PC-3 (cell line): ENCODE data around the gene MCCC1. TPM values are rescaled to one million over a fixed set of nuclear protein-coding genes. Genes with fewer than 3 reads are reported as not detected.

ENCODE experiments used
- ATAC-seq: fragments of 200-7000 bp; cut with Tn5 transposase; 2 replicates; pipeline ENCODE4 v1.9.1; 2020; ENCODE audit warnings: mild to moderate bottlenecking, moderate library complexity
- BruUV-seq: library from RNA; stranded (reverse); fragments of 400-500 nt; replicated peaks from 2 replicates; lab custom pipeline; 2021; lab: Mats Ljungman, UMichigan
- CTCF ChIA-PET: fragments of 300-600 bp; sonication (Branson Sonifier 250); formaldehyde crosslinking; loops from one replicate; lab custom pipeline; 2022; ENCODE audit warnings: antibody characterized with exemption; lab: Charles Lee
- POLR2A ChIA-PET: fragments of 300-600 bp; sonication (Branson Sonifier 250); formaldehyde crosslinking; loops from one replicate; lab custom pipeline; 2022; ENCODE audit warnings: antibody characterized with exemption; ENCODE audit not compliant: unreplicated experiment; lab: Charles Lee
- DNase-seq: peaks from one replicate; pipeline ENCODE4 v3.0.0-alpha.2; 2015
- H2AFZ ChIP-seq: fragments of 300-600 bp; sonication (generic); 2 replicates; pipeline ENCODE4 v1.6.0; 2016; ENCODE audit warnings: antibody characterized with exemption, low read length
- H3F3A ChIP-seq: fragments of 300-600 bp; sonication (generic); one replicate; pipeline ENCODE4 v1.6.0; 2017; ENCODE audit warnings: antibody characterized with exemption, low read length, control low read depth, mild to moderate bottlenecking; ENCODE audit not compliant: unreplicated experiment
- H3K27ac ChIP-seq: fragments of 300-600 bp; sonication (generic); 2 replicates; pipeline ENCODE4 v1.5.1; 2016; ENCODE audit warnings: mild to moderate bottlenecking, low read length
- H3K27me3 ChIP-seq: fragments of 300-600 bp; sonication (generic); 2 replicates; pipeline ENCODE4 v1.6.1; 2016; ENCODE audit warnings: low read length, mixed read lengths
- H3K36me3 ChIP-seq: fragments of 300-600 bp; sonication (generic); 2 replicates; pipeline ENCODE4 v1.6.1; 2016; ENCODE audit warnings: low read depth, mixed run types, low read length, mixed read lengths
- H3K4me1 ChIP-seq: fragments of 300-600 bp; sonication (generic); 2 replicates; pipeline ENCODE4 v1.5.1; 2016; ENCODE audit warnings: low read length; ENCODE audit not compliant: insufficient read depth
- H3K4me2 ChIP-seq: fragments of 300-600 bp; sonication (generic); 2 replicates; pipeline ENCODE4 v1.6.0; 2016; ENCODE audit warnings: low read length
- H3K4me3 ChIP-seq: fragments of 300-600 bp; sonication (generic); 2 replicates; pipeline ENCODE4 v1.5.1; 2016; ENCODE audit warnings: mild to moderate bottlenecking, low read length, mixed read lengths
- H3K79me2 ChIP-seq: fragments of 300-600 bp; sonication (generic); 2 replicates; pipeline ENCODE4 v1.6.1; 2017; ENCODE audit warnings: low read length, mixed read lengths
- H3K9ac ChIP-seq: fragments of 300-600 bp; sonication (generic); 2 replicates; pipeline ENCODE4 v1.6.0; 2016; ENCODE audit warnings: mild to moderate bottlenecking, low read length
- H3K9me2 ChIP-seq: fragments of 300-600 bp; sonication (generic); replicated peaks from 2 replicates; pipeline ENCODE4 v1.6.1; 2016; ENCODE audit warnings: mixed run types, low read length, mixed read lengths
- H3K9me3 ChIP-seq: fragments of 300-600 bp; sonication (generic); 2 replicates; pipeline ENCODE4 v1.6.1; 2016; ENCODE audit warnings: low read length, mixed read lengths
- H4K20me1 ChIP-seq: fragments of 300-600 bp; sonication (generic); 2 replicates; pipeline ENCODE4 v1.6.1; 2016; ENCODE audit warnings: low read length, mixed read lengths
- EZH2 ChIP-seq: fragments of 300-600 bp; sonication (generic); IDR thresholded peaks from one replicate; pipeline ENCODE4 v1.6.1; 2017; ENCODE audit warnings: antibody characterized with exemption, mild to moderate bottlenecking, low read length; ENCODE audit not compliant: unreplicated experiment
- EZH2phosphoT487 ChIP-seq: fragments of 300-600 bp; sonication (generic); IDR thresholded peaks from 2 replicates; pipeline ENCODE4 v1.6.1; 2018; ENCODE audit warnings: mild to moderate bottlenecking, antibody characterized with exemption, low read length, borderline replicate concordance
- intact Hi-C: fragments of 100-400 bp; cut with micrococcal nuclease; formaldehyde crosslinking; loops from 2 replicates; pipeline ENCODE4 v1.9.0; 2023
- total RNA-seq: library from RNA; depleted of rRNA; stranded (reverse); fragments of >200 nt; gene quantifications from 2 replicates; pipeline ENCODE4 v1.2.3, GENCODE V29; 2014
- TF ChIP-seq, protein P1 (sequence below): fragments of 300-600 bp; sonication (generic); conservative IDR thresholded peaks from 2 replicates; pipeline ENCODE4 v1.5.1; 2017; ENCODE audit warnings: antibody characterized with exemption, low read depth, mild to moderate bottlenecking, low read length

Gene MCCC1
- total RNA-seq, 1 experiment from 2014 or later = 18.5 TPM

DNA sequence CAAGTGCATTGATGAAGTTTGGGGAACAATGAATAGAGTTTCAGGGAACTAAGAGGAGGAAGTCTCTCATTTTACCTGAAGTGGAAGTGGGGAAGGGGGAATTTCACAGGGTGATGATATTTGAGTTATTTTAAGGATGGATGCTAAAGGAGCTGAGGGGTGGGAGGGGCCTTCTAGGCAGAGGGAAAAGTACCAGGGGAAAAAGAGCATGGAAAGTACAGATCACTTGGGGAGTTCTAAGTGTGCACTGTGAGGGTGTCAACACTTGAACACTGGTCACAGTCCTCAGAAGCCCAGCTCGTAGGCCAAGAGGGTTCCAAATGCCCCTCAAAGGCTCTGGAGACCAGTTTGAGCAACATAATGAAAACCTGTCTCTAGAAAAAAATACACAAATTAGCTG, 45.1 kb upstream of the MCCC1 start:
- BruUV-seq = no TSS peak
- H2AFZ ChIP-seq = no peak overlapping the region
- no peak overlapping the region for H3K4me3 ChIP-seq
- no peaks in the 10 kb centered on the region for H3K27me3 ChIP-seq
- DNase-seq (no peak), ATAC-seq (no peak)
- no peaks in the 10 kb centered on the region for H3F3A ChIP-seq
- no peaks in the 10 kb centered on the region for H3K4me1 ChIP-seq
- H3K9ac ChIP-seq = no peak overlapping the region
- H4K20me1 ChIP-seq = no peaks in the 10 kb centered on the region
- no peak overlapping the region for H3K4me2 ChIP-seq
- no peaks in the 10 kb centered on the region for H3K9me2 ChIP-seq
- no peak overlapping the region for H3K27ac ChIP-seq
- intact Hi-C loops = no loop called here
- no peaks in the 10 kb centered on the region for H3K9me3 ChIP-seq
- ChIA-PET POLR2A (no interaction called here), CTCF (no interaction called here)
- TF ChIP-seq EZH2phosphoT487 = no peak
- TF ChIP-seq EZH2 = no peak
- TF ChIP-seq, protein P1, sequence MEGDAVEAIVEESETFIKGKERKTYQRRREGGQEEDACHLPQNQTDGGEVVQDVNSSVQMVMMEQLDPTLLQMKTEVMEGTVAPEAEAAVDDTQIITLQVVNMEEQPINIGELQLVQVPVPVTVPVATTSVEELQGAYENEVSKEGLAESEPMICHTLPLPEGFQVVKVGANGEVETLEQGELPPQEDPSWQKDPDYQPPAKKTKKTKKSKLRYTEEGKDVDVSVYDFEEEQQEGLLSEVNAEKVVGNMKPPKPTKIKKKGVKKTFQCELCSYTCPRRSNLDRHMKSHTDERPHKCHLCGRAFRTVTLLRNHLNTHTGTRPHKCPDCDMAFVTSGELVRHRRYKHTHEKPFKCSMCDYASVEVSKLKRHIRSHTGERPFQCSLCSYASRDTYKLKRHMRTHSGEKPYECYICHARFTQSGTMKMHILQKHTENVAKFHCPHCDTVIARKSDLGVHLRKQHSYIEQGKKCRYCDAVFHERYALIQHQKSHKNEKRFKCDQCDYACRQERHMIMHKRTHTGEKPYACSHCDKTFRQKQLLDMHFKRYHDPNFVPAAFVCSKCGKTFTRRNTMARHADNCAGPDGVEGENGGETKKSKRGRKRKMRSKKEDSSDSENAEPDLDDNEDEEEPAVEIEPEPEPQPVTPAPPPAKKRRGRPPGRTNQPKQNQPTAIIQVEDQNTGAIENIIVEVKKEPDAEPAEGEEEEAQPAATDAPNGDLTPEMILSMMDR = no peak
- no peaks in the 10 kb centered on the region for H3K79me2 ChIP-seq
- H3K36me3 ChIP-seq = no peaks in the 10 kb centered on the region

DNA sequence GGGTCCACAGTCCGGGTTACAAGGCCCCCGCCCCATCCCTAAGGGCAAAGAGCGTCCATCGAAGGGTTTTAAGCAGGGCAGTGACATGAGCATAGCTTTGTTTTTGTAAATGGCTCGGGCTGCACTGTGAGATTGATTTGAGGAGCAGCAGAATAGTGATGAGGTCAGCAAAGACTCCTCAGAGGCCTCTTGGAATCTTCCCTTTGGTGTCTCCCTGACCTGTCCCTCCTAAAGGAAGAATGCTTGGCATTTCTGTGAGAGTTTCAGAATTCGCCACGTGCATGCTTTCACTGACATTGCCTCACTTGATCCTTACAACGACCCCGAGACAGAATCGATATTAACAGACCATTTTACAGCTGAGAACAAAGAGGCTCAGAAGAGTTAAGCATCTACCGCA, 42.9 kb upstream of the MCCC1 start:
- ChIA-PET CTCF (no interaction called here), POLR2A (no interaction called here)
- intact Hi-C loops = no loop called here
- no peak overlapping the region for H3K4me3 ChIP-seq
- no peak overlapping the region for H2AFZ ChIP-seq
- H3K79me2 ChIP-seq = no peaks in the 10 kb centered on the region
- no peak overlapping the region for H3K9ac ChIP-seq
- no peaks in the 10 kb centered on the region for H4K20me1 ChIP-seq
- H3K4me1 ChIP-seq = no peaks in the 10 kb centered on the region
- H3K27ac ChIP-seq = no peak overlapping the region
- no peaks in the 10 kb centered on the region for H3K9me2 ChIP-seq
- TF ChIP-seq EZH2 = no peak
- no peak for TF ChIP-seq EZH2phosphoT487
- TF ChIP-seq, protein P1 = no peak
- no peaks in the 10 kb centered on the region for H3K36me3 ChIP-seq
- DNase-seq (no peak), ATAC-seq (no peak)
- BruUV-seq = no TSS peak
- no peaks in the 10 kb centered on the region for H3F3A ChIP-seq
- no peaks in the 10 kb centered on the region for H3K9me3 ChIP-seq
- no peak overlapping the region for H3K4me2 ChIP-seq
- no peaks in the 10 kb centered on the region for H3K27me3 ChIP-seq

DNA sequence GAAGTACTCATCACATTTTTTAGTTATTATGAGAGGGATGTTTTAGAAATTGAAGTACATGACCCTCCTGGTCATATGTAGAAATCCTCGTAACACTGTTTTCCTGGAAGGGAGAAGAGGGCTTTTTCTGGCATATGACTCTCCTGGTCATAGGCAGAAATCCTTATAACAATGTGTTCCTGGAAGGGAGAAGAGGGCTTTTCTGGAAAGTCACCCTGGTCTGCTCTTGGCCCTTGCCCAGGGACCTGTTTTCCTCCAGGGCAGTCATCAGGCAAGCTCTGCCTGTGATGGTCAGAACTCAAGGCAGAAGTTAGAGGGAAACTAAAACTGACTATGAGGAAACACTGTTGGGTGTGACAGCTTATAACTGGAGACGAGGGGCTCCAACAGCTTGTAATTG, 35.5 kb upstream of the MCCC1 start:
- H3K79me2 ChIP-seq = no peaks in the 10 kb centered on the region
- no peaks in the 10 kb centered on the region for H3K9me3 ChIP-seq
- H3K4me2 ChIP-seq = no peak overlapping the region
- BruUV-seq = no TSS peak
- H3K36me3 ChIP-seq = no peaks in the 10 kb centered on the region
- no peaks in the 10 kb centered on the region for H3K9me2 ChIP-seq
- ATAC-seq (no peak), DNase-seq (no peak)
- TF ChIP-seq EZH2phosphoT487 (no peak), EZH2 (no peak)
- TF ChIP-seq, protein P1 = no peak
- H4K20me1 ChIP-seq = no peaks in the 10 kb centered on the region
- H3F3A ChIP-seq = no peaks in the 10 kb centered on the region
- no peak overlapping the region for H3K4me3 ChIP-seq
- H2AFZ ChIP-seq = no peak overlapping the region
- H3K4me1 ChIP-seq = peaks cover 12% of the 10 kb centered on the region
- H3K27me3 ChIP-seq = no peaks in the 10 kb centered on the region
- H3K27ac ChIP-seq = no peak overlapping the region
- H3K9ac ChIP-seq = no peak overlapping the region
- ChIA-PET CTCF (no interaction called here), POLR2A (no interaction called here)
- intact Hi-C loops = no loop called here
